Stimulated activated CD4-positive, alpha-beta T cell treated with anti-CD3 and anti-CD28 coated beads, Interleukin-4, amount 100 ng/mL, for 1 hour (primary cell): ENCODE measurements around the gene APP.
"Not testable (repeated sequence)": the region's sequence is repeated elsewhere in the genome, so short reads cannot be mapped to it uniquely, and the experiment has no call there.

Source experiments
- DNase-seq: peaks from one replicate; pipeline ENCODE4 v3.0.0-alpha.2; 2020

APP gene

GRCh38 chr21:26096494-26097371 is 73.8 kb downstream of the APP start:
- no peak for DNase-seq

DNA sequence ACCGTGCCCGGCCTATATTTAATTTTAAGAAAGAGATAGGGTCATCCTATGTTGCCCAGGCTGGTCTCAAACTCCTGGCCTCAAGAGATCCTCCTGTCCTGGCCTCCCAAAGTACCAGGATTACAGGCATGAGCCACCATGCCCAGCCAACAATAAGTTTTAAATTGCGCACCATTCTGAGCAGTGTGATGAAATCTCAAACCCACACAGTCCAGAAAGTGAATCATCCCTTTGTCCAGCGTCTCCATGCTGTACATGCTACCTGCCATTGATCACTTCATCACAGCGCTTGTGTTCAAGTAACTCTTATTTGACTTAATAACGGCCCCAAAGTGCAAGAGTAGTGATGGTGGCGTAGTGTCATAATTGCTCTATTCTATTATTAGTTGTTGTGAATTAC is 75.4 kb downstream of the APP start:
- no peak for DNase-seq

DNA sequence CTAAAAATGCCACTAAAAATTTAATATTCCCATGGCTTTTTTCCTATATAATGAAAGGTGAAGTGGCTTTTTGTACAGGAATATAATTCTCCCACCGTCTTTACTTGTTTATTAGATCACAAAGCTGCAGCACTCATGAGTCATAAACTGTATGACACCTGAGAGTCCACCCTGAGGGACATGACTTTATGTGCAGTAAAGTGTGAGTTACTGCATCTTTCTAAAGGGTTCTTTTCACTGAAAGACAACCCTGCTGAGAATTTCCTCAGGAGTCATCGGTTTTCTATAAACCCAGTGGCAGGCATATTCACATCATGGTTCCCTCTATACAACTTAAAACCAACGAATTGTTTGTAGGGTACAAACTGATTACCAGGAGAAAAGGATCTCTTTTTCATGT is 77.4 kb downstream of the APP start:
- DNase-seq = no peak

DNA sequence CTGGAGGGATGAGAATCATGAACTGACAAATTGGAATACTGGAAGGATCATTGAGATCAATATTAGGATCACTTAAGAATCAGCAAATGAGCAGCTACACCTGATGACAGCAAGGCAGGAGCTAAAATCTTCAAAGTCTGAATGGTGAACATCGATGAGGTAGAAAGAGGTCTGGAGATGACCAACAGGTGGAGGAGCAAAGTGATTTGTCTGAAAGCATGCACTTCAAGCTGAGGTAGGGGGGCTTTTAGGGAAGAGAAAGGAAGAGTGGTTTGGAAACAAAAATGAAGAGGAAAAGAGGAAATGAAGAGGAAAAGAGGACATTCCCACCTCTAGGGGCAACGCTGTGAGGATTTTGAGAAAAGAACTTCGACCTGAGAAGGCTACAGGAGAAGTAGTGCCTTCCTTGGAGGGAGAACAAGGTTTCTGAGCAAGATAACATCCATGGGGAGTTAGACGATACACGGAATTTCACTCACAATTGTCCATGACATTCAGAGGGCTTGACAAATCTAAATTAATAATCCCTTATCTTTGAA is 79.0 kb downstream of the APP start:
- no peak for DNase-seq

GRCh38 chr21:26089730-26090129 is 80.8 kb downstream of the APP start:
- DNase-seq = no peak

DNA sequence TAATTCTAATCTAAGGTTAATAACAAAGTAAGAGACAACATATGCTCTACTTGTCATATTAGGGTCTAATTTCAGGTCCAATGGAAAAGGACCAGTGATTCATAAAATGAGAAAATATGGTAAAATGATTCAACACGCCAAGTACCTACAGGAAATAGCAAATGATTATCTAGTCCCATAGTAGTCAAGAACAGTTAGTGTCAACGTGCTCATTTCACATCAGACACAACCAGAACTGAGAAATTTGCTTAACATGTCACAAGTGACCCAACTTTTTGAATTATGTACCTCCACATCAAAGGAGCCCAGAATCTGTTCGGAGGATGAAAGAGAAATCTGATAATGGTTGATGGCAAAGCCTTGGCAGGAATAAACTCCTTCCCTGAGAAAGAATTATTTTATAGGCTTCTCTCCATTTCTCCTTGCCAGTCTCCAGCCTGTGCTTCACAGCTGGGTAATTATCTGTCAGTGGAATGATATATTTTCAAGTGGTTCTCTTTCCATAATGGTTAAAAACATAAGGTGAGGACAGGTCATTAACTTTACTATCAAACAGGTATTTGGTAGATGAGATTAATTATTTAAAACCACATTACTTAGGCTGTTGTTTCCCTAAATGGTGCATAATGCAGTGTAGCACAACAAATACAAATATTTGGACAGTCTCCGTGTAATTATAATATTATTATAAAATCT is 83.2 kb downstream of the APP start:
- no peak for DNase-seq

- DNase-seq = no peak
Measured at GRCh38 chr21:26085882-26086281, 84.7 kb downstream of the APP start.

DNA sequence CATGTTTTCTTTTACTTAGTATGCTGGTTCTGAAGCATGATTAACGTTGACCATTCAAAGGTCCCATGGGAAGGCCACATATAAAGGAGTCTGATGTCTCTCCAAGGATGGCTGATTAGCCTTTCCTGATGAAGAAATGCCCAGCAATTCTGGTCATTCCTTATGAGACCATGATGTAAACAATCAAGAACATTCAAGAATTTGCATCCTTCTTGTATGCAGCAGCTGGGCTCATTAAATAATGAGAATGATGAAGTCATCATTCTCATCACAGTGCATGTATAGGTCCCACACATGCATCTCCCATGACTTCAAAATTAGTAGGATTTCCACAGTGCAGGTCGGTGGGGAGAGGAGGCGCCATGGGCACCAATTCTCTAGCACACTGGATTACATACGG is 85.4 kb downstream of the APP start:
- DNase-seq = no peak

GRCh38 chr21:26082549-26082948 is 88.0 kb downstream of the APP start:
- DNase-seq = no peak

GRCh38 chr21:26081175-26081760 is 89.3 kb downstream of the APP start:
- not testable (repeated sequence) for DNase-seq

DNA sequence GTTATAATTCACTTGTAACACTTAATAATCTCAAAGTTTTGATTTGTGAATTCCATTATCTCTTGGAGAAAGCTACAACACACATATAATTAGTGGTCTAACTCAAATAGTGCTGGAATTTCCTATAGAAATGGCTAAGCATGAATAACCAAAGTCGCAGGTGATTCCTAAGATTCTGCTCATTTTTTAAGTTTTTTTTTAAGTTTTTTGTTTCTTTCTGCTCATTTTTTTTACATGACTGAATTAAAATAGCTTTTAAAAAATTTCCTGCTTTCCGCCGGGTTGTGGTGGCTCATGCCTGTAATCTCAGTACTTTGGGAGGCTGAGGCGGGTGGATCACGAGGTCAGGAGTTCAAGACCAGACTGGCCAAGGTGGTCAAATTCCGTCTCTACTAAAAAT is 90.4 kb downstream of the APP start:
- DNase-seq = no peak

- no peak for DNase-seq
Measured at GRCh38 chr21:26079366-26079765, 91.2 kb downstream of the APP start.

DNA sequence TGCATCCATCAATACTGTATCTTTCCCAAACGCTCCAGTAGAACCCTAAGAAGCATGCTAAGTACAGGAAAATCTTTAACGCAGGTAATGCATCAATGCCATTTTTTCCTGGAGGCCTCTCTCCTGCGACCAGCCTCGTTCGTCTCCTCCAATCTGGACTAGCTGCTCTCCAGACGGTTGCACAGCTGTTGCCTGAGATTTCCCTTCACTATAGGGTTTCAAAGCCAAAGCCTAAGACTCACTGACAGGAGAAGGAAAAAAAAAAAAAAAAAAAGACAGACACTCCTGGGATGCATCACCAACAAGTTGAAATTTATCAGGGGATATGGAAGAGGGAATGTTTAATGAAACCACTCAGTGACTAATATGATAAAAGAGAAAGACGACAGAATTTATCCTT is 93.0 kb downstream of the APP start:
- no peak for DNase-seq

GRCh38 chr21:26072666-26073615 is 97.6 kb downstream of the APP start:
- no peak for DNase-seq

GRCh38 chr21:26070822-26071425 is 99.6 kb downstream of the APP start:
- DNase-seq = no peak

GRCh38 chr21:26070121-26070520 is 100.4 kb downstream of the APP start:
- no peak for DNase-seq

- no peak for DNase-seq
Measured at GRCh38 chr21:26068776-26069175, 101.8 kb downstream of the APP start.

DNA sequence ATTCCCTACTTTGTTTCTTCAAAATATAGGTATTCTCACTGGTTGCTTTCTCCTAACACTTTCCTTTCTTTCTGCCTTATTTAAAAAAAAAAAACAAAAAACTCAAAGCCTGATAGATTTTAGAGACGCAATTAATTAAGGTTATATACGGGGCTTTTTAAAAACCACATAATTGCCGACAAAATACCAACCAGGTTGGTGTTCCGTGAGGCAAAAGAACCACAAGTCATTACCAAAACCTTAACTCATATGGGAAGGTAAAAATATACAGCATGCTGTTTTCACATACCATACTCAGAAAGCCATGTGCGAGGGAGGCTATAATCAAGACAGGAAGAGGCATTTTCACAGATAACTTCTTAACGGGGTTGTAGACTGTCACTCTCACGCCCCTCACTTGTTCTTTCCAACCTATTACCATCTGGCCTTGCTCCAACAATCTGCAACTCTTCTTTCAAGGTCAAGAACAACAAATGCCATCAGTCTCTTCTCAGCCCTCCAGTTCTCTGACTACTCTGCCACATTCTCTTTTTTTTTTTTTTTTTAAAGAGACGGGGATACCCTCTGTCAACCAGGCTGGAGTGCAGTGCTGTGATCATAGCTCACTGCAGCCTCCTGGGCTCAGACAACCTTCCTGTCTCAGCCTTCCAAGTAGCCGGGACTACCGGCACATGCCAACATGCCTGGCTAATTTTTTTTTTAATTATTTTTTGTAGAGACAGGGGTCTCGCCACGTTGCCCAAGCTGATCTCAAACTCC is 102.6 kb downstream of the APP start:
- no peak for DNase-seq

GRCh38 chr21:26064506-26064905 is 106.1 kb downstream of the APP start:
- DNase-seq = no peak

- DNase-seq = no peak
Measured at GRCh38 chr21:26061437-26061836, 109.1 kb downstream of the APP start.
